Erythroblast (primary cell): ENCODE data around the gene EIF4G3.

ENCODE experiments used
- GATA1 ChIP-seq: IDR thresholded peaks from 2 replicates; pipeline ENCODE4 v1.6.1; 2011; ENCODE audit warnings: low read depth, mild to moderate bottlenecking, control low read depth, low read length, moderate library complexity
- POLR2A ChIP-seq: IDR thresholded peaks from 2 replicates; pipeline ENCODE4 v1.6.1; 2011; ENCODE audit warnings: mild to moderate bottlenecking, low read length

- no peak for TF ChIP-seq POLR2A
- no peak for TF ChIP-seq GATA1
Measured at GRCh38 chr1:21174654-21175323, 1.9 kb downstream of the EIF4G3 start.
